Fibroblast of the aortic adventitia (primary cell): Measurements from ENCODE around the gene CHAF1A. TPM values are rescaled to one million over a fixed set of nuclear protein-coding genes. Genes with fewer than 3 reads are reported as not detected.
A peak's percentile ranks its signal among the peaks of the same experiment; 100 is the strongest.

Experiments
- DNase-seq: peaks from one replicate; pipeline ENCODE4 v3.0.0-alpha.2; 2010; ENCODE audit warnings: low read depth
- H3K4me3 ChIP-seq: 2 replicates; pipeline ENCODE4 v1.5.1; 2011; ENCODE audit warnings: low read depth, mild to moderate bottlenecking, control low read depth, low read length, moderate library complexity
- CTCF ChIP-seq: IDR thresholded peaks from 2 replicates; pipeline ENCODE4 v1.5.1; 2011; ENCODE audit warnings: mild to moderate bottlenecking, low read length, control low read depth, inconsistent platforms; ENCODE audit not compliant: insufficient read depth
- total RNA-seq: library from RNA; depleted of rRNA; stranded (reverse); fragments of >200 nt; gene quantifications from 2 replicates; pipeline ENCODE4 v1.2.3, GENCODE V29; 2012; ENCODE audit warnings: low replicate concordance

Gene CHAF1A
- total RNA-seq, 1 donor = 25.8 TPM

- DNase-seq = no peak
- no peak for TF ChIP-seq CTCF
- H3K4me3 ChIP-seq = no peak overlapping the region
Measured at GRCh38 chr19:4453232-4454179, 51.1 kb downstream of the CHAF1A start.

- DNase-seq = peak; percentile 82
- H3K4me3 ChIP-seq = peak overlapping the region; percentile 94
- TF ChIP-seq CTCF = no peak
Measured at GRCh38 chr19:4454747-4455718, 52.6 kb downstream of the CHAF1A start.

GRCh38 chr19:4455719-4456475 lies 53.5 kb downstream of the CHAF1A start:
- peak; percentile 79 for DNase-seq
- TF ChIP-seq CTCF = no peak

GRCh38 chr19:4456476-4456842 lies 54.0 kb downstream of the CHAF1A start:
- H3K4me3 ChIP-seq = peak overlapping the region; percentile 94
- no peak for TF ChIP-seq CTCF
- DNase-seq = peak; percentile 68

More at GRCh38 chr19:4455719-4456475, 53.5 kb downstream of the CHAF1A start:
- peak overlapping the region; percentile 94 for H3K4me3 ChIP-seq

- TF ChIP-seq CTCF = no peak
- peak overlapping the region; percentile 94 for H3K4me3 ChIP-seq
- DNase-seq = peak; percentile 67
Measured at GRCh38 chr19:4456843-4457653, 54.6 kb downstream of the CHAF1A start.
